ENCODE results near the gene GPD1L. TPM values are rescaled to one million over a fixed set of nuclear protein-coding genes. Genes with fewer than 3 reads are reported as not detected.

GPD1L gene
- total RNA-seq, 1 donor from 2014 or later, result 77.9 TPM

DNA sequence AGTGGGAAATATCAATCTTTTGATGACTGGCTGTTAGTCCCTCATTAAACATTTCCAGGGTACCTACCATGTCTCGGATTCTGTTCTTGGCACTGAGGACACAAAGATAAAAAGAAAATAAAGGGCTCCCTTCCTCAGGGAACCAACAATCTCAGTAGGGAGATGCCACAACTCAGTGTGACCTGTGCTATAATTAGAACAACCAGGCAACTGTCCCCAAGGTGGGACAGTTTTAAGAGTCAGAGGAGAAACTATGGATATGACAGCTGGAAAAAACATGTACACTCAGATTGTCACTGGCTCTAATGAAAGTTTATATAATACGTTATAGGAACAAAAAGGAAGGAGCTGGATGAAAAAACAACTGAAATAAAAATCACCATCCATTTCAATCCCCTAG is 108.8 kb downstream of the GPD1L start:
- Histone ChIP-seq H3K9me3 (no peaks in the 10 kb centered on the region), H3K36me3 (no peaks in the 10 kb centered on the region), H3K4me3 (no peak overlapping the region), H3K4me1 (no peaks in the 10 kb centered on the region), H3K27me3 (ENCODE audit: low read depth) (no peaks in the 10 kb centered on the region), H3K27ac (no peak overlapping the region)
- DNase-seq (no peak), ATAC-seq (no peak)
- intact Hi-C loops (cut with DNase I), result no loop called here
- TF ChIP-seq, protein P1, sequence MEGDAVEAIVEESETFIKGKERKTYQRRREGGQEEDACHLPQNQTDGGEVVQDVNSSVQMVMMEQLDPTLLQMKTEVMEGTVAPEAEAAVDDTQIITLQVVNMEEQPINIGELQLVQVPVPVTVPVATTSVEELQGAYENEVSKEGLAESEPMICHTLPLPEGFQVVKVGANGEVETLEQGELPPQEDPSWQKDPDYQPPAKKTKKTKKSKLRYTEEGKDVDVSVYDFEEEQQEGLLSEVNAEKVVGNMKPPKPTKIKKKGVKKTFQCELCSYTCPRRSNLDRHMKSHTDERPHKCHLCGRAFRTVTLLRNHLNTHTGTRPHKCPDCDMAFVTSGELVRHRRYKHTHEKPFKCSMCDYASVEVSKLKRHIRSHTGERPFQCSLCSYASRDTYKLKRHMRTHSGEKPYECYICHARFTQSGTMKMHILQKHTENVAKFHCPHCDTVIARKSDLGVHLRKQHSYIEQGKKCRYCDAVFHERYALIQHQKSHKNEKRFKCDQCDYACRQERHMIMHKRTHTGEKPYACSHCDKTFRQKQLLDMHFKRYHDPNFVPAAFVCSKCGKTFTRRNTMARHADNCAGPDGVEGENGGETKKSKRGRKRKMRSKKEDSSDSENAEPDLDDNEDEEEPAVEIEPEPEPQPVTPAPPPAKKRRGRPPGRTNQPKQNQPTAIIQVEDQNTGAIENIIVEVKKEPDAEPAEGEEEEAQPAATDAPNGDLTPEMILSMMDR (IDR thresholded peaks at IDR 0.05), result no peak

DNA sequence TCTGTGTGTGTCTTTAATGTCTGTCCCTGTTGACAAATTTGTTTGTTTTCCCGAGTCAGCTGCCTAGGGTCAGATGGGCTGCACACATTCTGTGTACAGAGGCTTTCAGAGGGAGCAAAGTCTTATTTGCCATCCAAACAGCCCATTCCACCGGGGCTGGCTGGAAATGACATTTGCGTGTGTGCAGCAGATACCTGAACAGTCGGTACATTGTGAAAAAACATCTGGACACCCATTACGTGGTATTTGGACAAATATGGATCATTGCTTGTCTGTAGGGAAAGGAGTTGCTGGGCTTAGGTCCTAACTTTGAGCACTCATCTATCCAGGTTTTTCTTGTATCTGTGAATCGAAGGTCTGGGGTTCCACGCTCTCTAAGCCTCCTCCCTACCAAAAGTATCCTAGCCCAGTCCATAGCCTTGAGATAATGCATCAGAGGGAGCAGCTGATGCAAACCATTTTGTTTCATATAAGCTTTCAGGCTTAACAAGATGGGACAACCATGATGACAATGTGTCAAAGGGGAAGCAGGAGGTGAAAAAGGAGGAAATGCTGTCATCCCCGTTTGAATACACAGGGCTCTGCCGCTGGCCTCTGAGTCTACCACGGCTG is 109.9 kb downstream of the GPD1L start:
- DNase-seq (no peak), ATAC-seq (no peak)
- Histone ChIP-seq H3K4me3 (no peak overlapping the region), H3K9me3 (no peaks in the 10 kb centered on the region), H3K27ac (no peak overlapping the region), H3K27me3 (ENCODE audit: low read depth) (no peaks in the 10 kb centered on the region), H3K36me3 (no peaks in the 10 kb centered on the region), H3K4me1 (no peaks in the 10 kb centered on the region)
- TF ChIP-seq, protein P1 (IDR thresholded peaks at IDR 0.05), result no peak
- intact Hi-C loops (cut with DNase I), result no loop called here

- intact Hi-C loops (cut with DNase I), result no loop called here
- H3K4me3 ChIP-seq, result no peak overlapping the region
- H3K4me1 ChIP-seq, result no peaks in the 10 kb centered on the region
- H3K27me3 ChIP-seq (ENCODE audit: low read depth), result no peaks in the 10 kb centered on the region
- TF ChIP-seq, protein P1 (IDR thresholded peaks at IDR 0.05), result no peak
- H3K36me3 ChIP-seq, result no peaks in the 10 kb centered on the region
- ATAC-seq, result no peak
- DNase-seq, result no peak
- no peaks in the 10 kb centered on the region for H3K9me3 ChIP-seq
- no peak overlapping the region for H3K27ac ChIP-seq
Measured at GRCh38 chr3:32217339-32217738, 110.9 kb downstream of the GPD1L start.

Other genes starting within 250 kb of the GPD1L start
- gene OSBPL10, start 125.4 kb upstream of the GPD1L start, total RNA-seq, result 18.8 TPM
- 1.6 TPM for gene ZNF860, start 124.9 kb upstream of the GPD1L start, total RNA-seq
- 25.6 TPM for gene CMTM8, start 132.1 kb downstream of the GPD1L start, total RNA-seq

All from lower lobe of right lung (tissue), 2 donors.